Measurements from ENCODE around the gene IFITM5. TPM values are rescaled to one million over a fixed set of nuclear protein-coding genes. Genes with fewer than 3 reads are reported as not detected.
A peak's percentile ranks its signal among the peaks of the same experiment; 100 is the strongest.

Gene IFITM5
- total and polyA plus RNA-seq, 2 experiments from 2014 or later = not detected

DNA sequence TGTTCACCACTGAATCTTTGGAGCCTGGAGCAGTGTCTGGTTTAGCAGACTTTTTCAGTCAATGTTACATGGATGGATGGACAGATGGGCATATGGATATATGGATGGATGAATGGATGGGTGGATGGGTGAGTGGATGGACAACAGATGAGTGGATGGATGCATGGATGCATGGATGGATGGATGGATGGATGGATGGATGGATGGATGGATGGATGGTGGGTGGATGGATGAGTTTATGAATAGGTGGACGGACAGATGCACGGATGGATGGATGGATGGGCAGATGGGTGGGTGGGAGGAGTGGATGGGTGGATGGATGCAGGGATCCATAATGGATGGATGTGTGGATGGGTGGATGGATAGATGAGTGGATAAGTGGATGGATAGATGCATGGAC is 43.5 kb downstream of the IFITM5 start:
- no peaks in the 10 kb centered on the region for H3K9me3 ChIP-seq (ENCODE audit: low read depth)
- H3K4me2 ChIP-seq (ENCODE audit: unreplicated experiment) = no peak overlapping the region
- H3K9me2 ChIP-seq (ENCODE audit: insufficient read depth) = no peaks in the 10 kb centered on the region
- H3F3A ChIP-seq (ENCODE audit: insufficient read depth) = peaks cover 11% of the 10 kb centered on the region; the same call in 1 of the 2 replicates
- no peak for TF ChIP-seq EZH2 (IDR thresholded peaks at IDR 0.05; ENCODE audit: insufficient read depth, poor library complexity, severe bottlenecking)
- no peak for TF ChIP-seq EZH2phosphoT487 (IDR thresholded peaks at IDR 0.05; ENCODE audit: insufficient read depth, low read depth)
- no peaks in the 10 kb centered on the region for H3K4me1 ChIP-seq (ENCODE audit: insufficient read depth)
- in situ Hi-C loops (cut with MboI) = no loop called here
- no peak overlapping the region for H3K9ac ChIP-seq
- H3K4me3 ChIP-seq = no peak overlapping the region
- H3K79me2 ChIP-seq (ENCODE audit: insufficient read depth) = no peaks in the 10 kb centered on the region
- no peak overlapping the region for H3K27ac ChIP-seq
- no peak overlapping the region for H2AFZ ChIP-seq
- H3K36me3 ChIP-seq (ENCODE audit: low read depth) = peaks cover 6% of the 10 kb centered on the region; the same call in 1 of the 2 replicates
- 96% methylated on average over 2 of the region's 2 CpGs for WGBS, 2 experiments (ENCODE audit: low coverage in 1 of 2, low lambda C conversion rate in 2 of 2, missing lambda C conversion rate in 2 of 2)
- DNase-seq = no peak
- H3K27me3 ChIP-seq (replicated peaks; ENCODE audit: insufficient read depth) = no peaks in the 10 kb centered on the region
- H4K20me1 ChIP-seq (ENCODE audit: insufficient read depth) = no peaks in the 10 kb centered on the region

GRCh38 chr11:255176-255575 is 44.1 kb downstream of the IFITM5 start:
- H2AFZ ChIP-seq = no peak overlapping the region

GRCh38 chr11:253886-254270 is 45.4 kb downstream of the IFITM5 start:
- Histone ChIP-seq H3K9me2 (ENCODE audit: insufficient read depth) (no peaks in the 10 kb centered on the region), H3K9ac (no peak overlapping the region), H3K9me3 (ENCODE audit: low read depth) (no peaks in the 10 kb centered on the region), H3K79me2 (ENCODE audit: insufficient read depth) (no peaks in the 10 kb centered on the region), H4K20me1 (ENCODE audit: insufficient read depth) (no peaks in the 10 kb centered on the region), H3F3A (ENCODE audit: insufficient read depth) (peaks cover 13% of the 10 kb centered on the region; the same call in 1 of the 2 replicates), H3K4me3 (no peak overlapping the region), H3K36me3 (ENCODE audit: low read depth) (peaks cover 15% of the 10 kb centered on the region), H3K4me2 (ENCODE audit: unreplicated experiment) (no peak overlapping the region), H3K27me3 (replicated peaks; ENCODE audit: insufficient read depth) (no peaks in the 10 kb centered on the region), H3K27ac (no peak overlapping the region), H2AFZ (no peak overlapping the region), H3K4me1 (ENCODE audit: insufficient read depth) (no peaks in the 10 kb centered on the region)
- in situ Hi-C loops (cut with MboI) = no loop called here
- DNase-seq = no peak
- WGBS, 2 experiments (ENCODE audit: low coverage in 1 of 2, low lambda C conversion rate in 2 of 2, missing lambda C conversion rate in 2 of 2) = 96 to 100% methylated on average over 5 of the region's 5 CpGs
- TF ChIP-seq EZH2 (IDR thresholded peaks at IDR 0.05; ENCODE audit: insufficient read depth, poor library complexity, severe bottlenecking) (no peak), EZH2phosphoT487 (IDR thresholded peaks at IDR 0.05; ENCODE audit: insufficient read depth, low read depth) (no peak)

More at GRCh38 chr11:255176-255575, 44.1 kb downstream of the IFITM5 start:
- no peaks in the 10 kb centered on the region for H4K20me1 ChIP-seq (ENCODE audit: insufficient read depth)
- H3K4me1 ChIP-seq (ENCODE audit: insufficient read depth) = no peaks in the 10 kb centered on the region
- H3K4me2 ChIP-seq (ENCODE audit: unreplicated experiment) = no peak overlapping the region
- 55 to 61% methylated on average over 3 of the region's 3 CpGs for WGBS, 2 experiments (ENCODE audit: low coverage in 1 of 2, low lambda C conversion rate in 2 of 2, missing lambda C conversion rate in 2 of 2)
- H3K9me3 ChIP-seq (ENCODE audit: low read depth) = no peaks in the 10 kb centered on the region
- H3K27ac ChIP-seq = no peak overlapping the region
- peak; percentile 28 for DNase-seq
- TF ChIP-seq EZH2 (IDR thresholded peaks at IDR 0.05; ENCODE audit: insufficient read depth, poor library complexity, severe bottlenecking) (no peak), EZH2phosphoT487 (IDR thresholded peaks at IDR 0.05; ENCODE audit: insufficient read depth, low read depth) (no peak)
- no peak overlapping the region for H3K4me3 ChIP-seq
- no peaks in the 10 kb centered on the region for H3K79me2 ChIP-seq (ENCODE audit: insufficient read depth)
- no peaks in the 10 kb centered on the region for H3K9me2 ChIP-seq (ENCODE audit: insufficient read depth)
- peaks cover 11% of the 10 kb centered on the region; the same call in 1 of the 2 replicates for H3K36me3 ChIP-seq (ENCODE audit: low read depth)
- in situ Hi-C loops (cut with MboI) = no loop called here
- peaks cover 13% of the 10 kb centered on the region; the same call in 1 of the 2 replicates for H3F3A ChIP-seq (ENCODE audit: insufficient read depth)
- H3K9ac ChIP-seq = no peak overlapping the region
- H3K27me3 ChIP-seq (replicated peaks; ENCODE audit: insufficient read depth) = no peaks in the 10 kb centered on the region

- Histone ChIP-seq H3K4me3 (no peak overlapping the region), H2AFZ (no peak overlapping the region), H3K9me3 (ENCODE audit: low read depth) (no peaks in the 10 kb centered on the region), H4K20me1 (ENCODE audit: insufficient read depth) (no peaks in the 10 kb centered on the region), H3K79me2 (ENCODE audit: insufficient read depth) (no peaks in the 10 kb centered on the region), H3K36me3 (ENCODE audit: low read depth) (peaks cover 21% of the 10 kb centered on the region), H3K4me1 (ENCODE audit: insufficient read depth) (no peaks in the 10 kb centered on the region), H3K9ac (no peak overlapping the region), H3F3A (ENCODE audit: insufficient read depth) (peaks cover 13% of the 10 kb centered on the region; the same call in 1 of the 2 replicates), H3K9me2 (ENCODE audit: insufficient read depth) (no peaks in the 10 kb centered on the region), H3K27me3 (replicated peaks; ENCODE audit: insufficient read depth) (no peaks in the 10 kb centered on the region), H3K4me2 (ENCODE audit: unreplicated experiment) (no peak overlapping the region), H3K27ac (no peak overlapping the region)
- 71 to 75% methylated on average over 13 of the region's 13 CpGs for WGBS, 2 experiments (ENCODE audit: low coverage in 1 of 2, low lambda C conversion rate in 2 of 2, missing lambda C conversion rate in 2 of 2)
- in situ Hi-C loops (cut with MboI) = no loop called here
- TF ChIP-seq EZH2 (IDR thresholded peaks at IDR 0.05; ENCODE audit: insufficient read depth, poor library complexity, severe bottlenecking) (no peak), EZH2phosphoT487 (IDR thresholded peaks at IDR 0.05; ENCODE audit: insufficient read depth, low read depth) (no peak)
- no peak for DNase-seq
These were observed 46.0 kb downstream of the IFITM5 start for GRCh38 chr11:253160-253885.

Measured in GM23248 (cell line).